Endothelial cell of umbilical vein (primary cell): ENCODE results near the gene ERCC1.

Experiments used
- CTCF ChIP-seq, 2 donors: IDR thresholded peaks; 1 replicate in 1 of 2; 2 replicates in 1 of 2; pipeline ENCODE4 v1.5.1; 2011; ENCODE audit warnings: low read length in 2 of 2, mild to moderate bottlenecking in 2 of 2, moderate library complexity in 2 of 2, control low read depth in 1 of 2, inconsistent platforms in 1 of 2, low read depth in 1 of 2; ENCODE audit not compliant: insufficient read depth in 1 of 2; ENCODE audit errors: extremely low read depth in 1 of 2
- EZH2 ChIP-seq: IDR thresholded peaks from 2 replicates; pipeline ENCODE4 v1.6.1; 2012; ENCODE audit warnings: borderline replicate concordance, low read depth, mild to moderate bottlenecking, moderate library complexity, low read length, inconsistent platforms; ENCODE audit not compliant: severe bottlenecking

- TF ChIP-seq CTCF (IDR thresholded peaks at IDR 0.05; ENCODE audit: extremely low read depth in 1 of 2, insufficient read depth in 1 of 2, low read depth in 1 of 2, low read length in 2 of 2) = no peak
- TF ChIP-seq EZH2 = no peak
Measured at GRCh38 chr19:45423033-45423588, 606 bp downstream of the ERCC1 start.
